Activated CD8-positive, alpha-beta T cell treated with anti-CD3 and anti-CD28 coated beads for 36 hours (primary cell): ENCODE data around the gene CLEC16A. TPM values are rescaled to one million over a fixed set of nuclear protein-coding genes. Genes with fewer than 3 reads are reported as not detected.

Experiments
- ATAC-seq: fragments of 200-7000 bp; cut with Tn5 transposase; one replicate; pipeline ENCODE4 v1.10.0; 2021; ENCODE audit warnings: mild to moderate bottlenecking, moderate library complexity
- CTCF ChIA-PET: fragments of 350-600 bp; sonication (Branson Sonifier 250); formaldehyde crosslinking; loops from one replicate; lab custom pipeline; 2021; ENCODE audit warnings: antibody characterized with exemption; lab: Charles Lee
- POLR2A ChIA-PET: fragments of 350-600 bp; sonication (Branson Sonifier 250); formaldehyde crosslinking; loops from one replicate; lab custom pipeline; 2021; ENCODE audit warnings: antibody characterized with exemption; lab: Charles Lee
- DNase-seq: peaks from one replicate; pipeline ENCODE4 v3.0.0-alpha.2; 2020
- H3K27ac Mint-ChIP-seq: one replicate; pipeline ENCODE4 v1.8.0; 2021; ENCODE audit warnings: mild to moderate bottlenecking, mixed read lengths
- H3K27me3 Mint-ChIP-seq: one replicate; pipeline ENCODE4 v1.8.0; 2021; ENCODE audit warnings: mixed read lengths
- H3K36me3 Mint-ChIP-seq: one replicate; pipeline ENCODE4 v1.8.0; 2021; ENCODE audit warnings: low read depth, mixed read lengths
- H3K4me1 Mint-ChIP-seq: one replicate; pipeline ENCODE4 v1.8.0; 2021; ENCODE audit warnings: low read depth, mixed read lengths
- H3K4me3 Mint-ChIP-seq: one replicate; pipeline ENCODE4 v1.8.0; 2021; ENCODE audit warnings: mild to moderate bottlenecking, moderate library complexity, mixed read lengths
- H3K9me3 Mint-ChIP-seq: one replicate; pipeline ENCODE4 v1.8.0; 2021; ENCODE audit warnings: mixed read lengths
- intact Hi-C: fragments of 100-400 bp; cut with micrococcal nuclease; formaldehyde crosslinking; loops from one replicate; pipeline ENCODE4 v1.10.0; 2022
- total RNA-seq, 2 experiments: library from RNA; stranded (reverse); gene quantifications; one replicate each; pipeline ENCODE4 v1.2.3, GENCODE V29; 2021
- TF ChIP-seq, protein P1 (sequence below): fragments of 200-600 bp; IDR thresholded peaks from one replicate; pipeline ENCODE4 v1.8.0; 2022; ENCODE audit warnings: antibody characterized with exemption, mild to moderate bottlenecking

Gene CLEC16A
- total RNA-seq, 2 experiments from 2014 or later, result 20.4 to 21.7 TPM

DNA sequence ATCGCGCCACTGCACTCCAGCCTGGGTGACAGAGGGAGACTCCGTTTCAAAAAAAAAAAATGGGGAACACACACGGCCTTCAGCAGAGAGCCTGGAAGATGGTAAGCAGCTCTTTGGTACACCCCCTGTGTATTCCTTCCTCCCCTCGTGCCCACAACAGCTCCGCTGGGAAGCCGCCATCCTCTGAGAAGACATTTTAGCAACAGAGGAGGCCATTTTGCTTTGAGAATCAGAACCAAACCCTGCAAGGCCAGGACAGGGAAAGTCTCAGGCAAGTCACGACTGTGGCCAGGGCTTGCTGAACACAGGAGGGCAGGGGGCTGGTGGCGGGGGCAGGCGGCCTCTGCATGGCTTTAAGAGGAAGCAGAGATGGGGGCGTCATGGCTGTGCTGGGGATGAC lies 265.9 kb downstream of the CLEC16A start:
- Mint-ChIP-seq H3K27me3 (no peaks in the 10 kb centered on the region), H3K27ac (no peak overlapping the region), H3K4me3 (no peak overlapping the region), H3K36me3 (peaks cover 1% of the 10 kb centered on the region), H3K4me1 (peaks cover 26% of the 10 kb centered on the region), H3K9me3 (peaks cover 9% of the 10 kb centered on the region)
- POLR2A ChIA-PET, result interaction anchor here (0.9 to 2.0 kb wide), 3 partner anchors 8 to 42 kb away, joined by 3 to 6 read pairs (median 3); no protein-coding TSS in a partner anchor
- intact Hi-C loops, result no loop called here
- TF ChIP-seq, protein P1, sequence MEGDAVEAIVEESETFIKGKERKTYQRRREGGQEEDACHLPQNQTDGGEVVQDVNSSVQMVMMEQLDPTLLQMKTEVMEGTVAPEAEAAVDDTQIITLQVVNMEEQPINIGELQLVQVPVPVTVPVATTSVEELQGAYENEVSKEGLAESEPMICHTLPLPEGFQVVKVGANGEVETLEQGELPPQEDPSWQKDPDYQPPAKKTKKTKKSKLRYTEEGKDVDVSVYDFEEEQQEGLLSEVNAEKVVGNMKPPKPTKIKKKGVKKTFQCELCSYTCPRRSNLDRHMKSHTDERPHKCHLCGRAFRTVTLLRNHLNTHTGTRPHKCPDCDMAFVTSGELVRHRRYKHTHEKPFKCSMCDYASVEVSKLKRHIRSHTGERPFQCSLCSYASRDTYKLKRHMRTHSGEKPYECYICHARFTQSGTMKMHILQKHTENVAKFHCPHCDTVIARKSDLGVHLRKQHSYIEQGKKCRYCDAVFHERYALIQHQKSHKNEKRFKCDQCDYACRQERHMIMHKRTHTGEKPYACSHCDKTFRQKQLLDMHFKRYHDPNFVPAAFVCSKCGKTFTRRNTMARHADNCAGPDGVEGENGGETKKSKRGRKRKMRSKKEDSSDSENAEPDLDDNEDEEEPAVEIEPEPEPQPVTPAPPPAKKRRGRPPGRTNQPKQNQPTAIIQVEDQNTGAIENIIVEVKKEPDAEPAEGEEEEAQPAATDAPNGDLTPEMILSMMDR, result no peak
- CTCF ChIA-PET, result interaction anchor here (6.1 kb wide), 1 partner anchor 8 kb away, joined by 50 read pairs; no protein-coding TSS in a partner anchor
- DNase-seq (no peak), ATAC-seq (no peak)

DNA sequence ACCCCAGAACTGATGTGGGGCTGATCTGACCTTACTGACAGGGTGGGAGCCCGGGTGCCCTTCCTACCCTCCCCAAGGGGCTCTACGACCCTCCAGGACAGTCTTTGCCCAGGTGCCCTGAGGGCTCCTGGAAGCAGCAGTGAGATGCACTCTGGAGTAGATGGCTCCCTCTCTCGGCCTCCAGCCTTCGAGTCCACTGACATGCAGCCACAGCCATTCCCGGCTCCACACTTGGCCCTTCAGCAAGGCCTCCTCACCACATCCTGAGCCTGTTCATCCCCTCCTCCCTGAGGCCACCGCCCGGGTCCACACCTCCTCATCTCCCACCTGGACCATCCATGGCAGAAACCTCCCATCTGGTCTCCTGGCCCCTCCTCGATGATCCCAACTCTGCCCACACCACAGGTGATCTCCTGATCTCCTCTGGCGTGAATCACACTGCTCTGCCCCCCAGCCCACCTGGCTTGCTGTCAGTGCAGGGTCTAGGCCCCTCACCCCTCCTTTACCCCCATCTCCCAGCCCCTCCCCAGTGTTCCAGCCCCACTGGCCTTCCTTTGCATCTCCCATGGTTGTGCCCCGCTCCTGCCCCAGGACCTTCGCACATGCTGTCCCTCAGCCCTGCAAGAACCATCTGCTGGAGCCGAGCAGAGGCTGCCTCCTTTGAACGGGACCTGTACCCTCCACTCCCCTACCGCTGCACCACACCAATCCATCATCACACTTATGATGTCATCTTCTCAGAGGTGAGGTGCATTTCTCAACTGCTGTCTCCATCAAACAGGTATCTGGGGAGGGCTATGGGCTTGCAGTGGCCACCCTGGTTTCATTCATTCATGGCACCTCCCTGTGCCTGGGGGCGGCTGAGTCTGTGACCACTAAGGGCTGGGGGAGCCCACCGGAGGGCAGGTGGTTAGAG lies 267.0 kb downstream of the CLEC16A start:
- Mint-ChIP-seq H3K4me1 (peaks cover 17% of the 10 kb centered on the region), H3K27ac (no peak overlapping the region), H3K9me3 (peaks cover 17% of the 10 kb centered on the region), H3K36me3 (peaks cover 3% of the 10 kb centered on the region), H3K27me3 (no peaks in the 10 kb centered on the region), H3K4me3 (no peak overlapping the region)
- DNase-seq, result no peak
- ChIA-PET POLR2A (interaction anchor here (0.8 to 1.0 kb wide), 2 partner anchors 13 to 41 kb away, joined by 3 to 6 read pairs; no protein-coding TSS in a partner anchor), CTCF (interaction anchor here (2.1 kb wide), 1 partner anchor 14 kb away, joined by 8 read pairs; no protein-coding TSS in a partner anchor)
- no peak for ATAC-seq
- TF ChIP-seq, protein P1, result no peak
- intact Hi-C loops, result no loop called here

DNA sequence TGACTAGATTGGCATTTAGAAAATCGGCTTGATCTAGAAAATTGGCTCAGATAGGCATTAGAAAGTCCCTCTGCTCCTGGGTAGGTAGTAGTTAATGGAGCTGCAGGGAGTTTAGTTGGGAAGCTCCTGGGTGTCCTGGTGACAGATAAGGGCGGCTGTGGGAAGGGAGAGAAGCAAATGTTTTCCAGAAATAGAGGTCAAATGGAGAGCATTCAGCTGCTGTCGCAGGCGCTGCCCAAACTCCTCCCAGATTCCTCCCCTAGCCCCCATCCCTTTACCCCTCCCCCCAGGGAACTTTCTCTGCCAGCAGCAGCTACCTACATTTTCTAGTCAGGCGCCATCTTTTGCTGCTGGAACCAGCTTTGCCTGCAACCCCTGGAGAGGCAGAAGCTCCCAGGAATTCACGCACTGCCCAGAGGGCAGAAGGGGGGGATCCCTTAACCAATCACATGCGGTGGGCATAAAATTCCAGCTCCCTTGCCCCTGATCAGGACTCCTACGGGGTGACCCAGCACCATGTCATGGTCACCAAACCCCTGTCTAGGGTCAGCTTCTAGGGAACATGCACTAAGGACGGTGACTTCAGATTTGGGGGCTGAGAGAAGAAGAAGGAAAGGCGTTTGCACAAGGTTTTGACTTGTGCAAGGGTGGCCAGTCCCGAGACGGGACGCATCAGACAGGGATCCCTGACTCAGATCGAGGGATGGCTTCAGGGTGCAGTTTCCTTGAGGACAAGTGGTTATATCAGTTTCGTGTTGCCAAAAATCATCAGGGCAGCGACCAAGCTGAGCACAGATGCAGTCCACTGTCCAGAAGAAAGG lies 267.8 kb downstream of the CLEC16A start:
- no peak overlapping the region for H3K27ac Mint-ChIP-seq
- no peak for ATAC-seq

DNA sequence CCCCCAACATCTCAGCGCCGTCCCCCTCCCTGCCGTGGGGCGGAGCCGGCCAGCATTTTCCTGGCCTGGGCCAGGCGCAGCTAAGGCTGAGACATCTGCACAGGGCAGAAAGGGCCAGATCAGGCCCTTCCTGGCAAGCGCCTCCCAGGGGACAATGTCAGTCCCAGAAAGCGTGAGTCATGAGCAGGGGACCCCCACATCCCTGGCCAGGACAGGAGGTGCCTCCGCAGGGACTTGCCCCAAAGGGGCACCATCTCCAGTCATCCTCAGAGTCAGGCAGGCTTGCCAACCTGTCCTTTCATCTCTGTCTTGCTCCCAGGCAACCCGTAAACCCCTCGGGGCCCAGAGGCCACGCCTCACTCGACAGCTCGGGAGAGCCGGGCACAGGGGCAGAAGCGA lies 268.4 kb downstream of the CLEC16A start:
- ATAC-seq (no peak), DNase-seq (no peak)
- Mint-ChIP-seq H3K9me3 (peaks cover 23% of the 10 kb centered on the region), H3K27me3 (no peaks in the 10 kb centered on the region), H3K4me3 (no peak overlapping the region), H3K4me1 (peaks cover 13% of the 10 kb centered on the region), H3K36me3 (peaks cover 5% of the 10 kb centered on the region), H3K27ac (no peak overlapping the region)
- intact Hi-C loops, result no loop called here
- TF ChIP-seq, protein P1, result no peak
- CTCF ChIA-PET, result interaction anchor here (2.1 kb wide), 1 partner anchor 12 kb away, joined by 8 read pairs; no protein-coding TSS in a partner anchor
- POLR2A ChIA-PET, result interaction anchor here (1.2 kb wide), 1 partner anchor 39 kb away, joined by 3 read pairs; no protein-coding TSS in a partner anchor

More for the DNA sequence above, 267.8 kb downstream of the CLEC16A start:
- Mint-ChIP-seq H3K36me3 (peaks cover 3% of the 10 kb centered on the region), H3K27me3 (no peaks in the 10 kb centered on the region), H3K4me3 (no peak overlapping the region), H3K4me1 (peaks cover 11% of the 10 kb centered on the region), H3K9me3 (peaks cover 21% of the 10 kb centered on the region)
- TF ChIP-seq, protein P1, result no peak
- DNase-seq, result no peak
- CTCF ChIA-PET, result interaction anchor here (2.1 kb wide), 1 partner anchor 13 kb away, joined by 8 read pairs; no protein-coding TSS in a partner anchor
- intact Hi-C loops, result no loop called here
- POLR2A ChIA-PET, result interaction anchor here (0.8 to 1.0 kb wide), 2 partner anchors 12 to 40 kb away, joined by 3 to 6 read pairs; no protein-coding TSS in a partner anchor
